Measurements from ENCODE around the gene TMEM81. TPM values are rescaled to one million over a fixed set of nuclear protein-coding genes. Genes with fewer than 3 reads are reported as not detected.

The TMEM81 gene
- total RNA-seq, 1 experiment from 2014 or later, result 4.2 TPM

DNA sequence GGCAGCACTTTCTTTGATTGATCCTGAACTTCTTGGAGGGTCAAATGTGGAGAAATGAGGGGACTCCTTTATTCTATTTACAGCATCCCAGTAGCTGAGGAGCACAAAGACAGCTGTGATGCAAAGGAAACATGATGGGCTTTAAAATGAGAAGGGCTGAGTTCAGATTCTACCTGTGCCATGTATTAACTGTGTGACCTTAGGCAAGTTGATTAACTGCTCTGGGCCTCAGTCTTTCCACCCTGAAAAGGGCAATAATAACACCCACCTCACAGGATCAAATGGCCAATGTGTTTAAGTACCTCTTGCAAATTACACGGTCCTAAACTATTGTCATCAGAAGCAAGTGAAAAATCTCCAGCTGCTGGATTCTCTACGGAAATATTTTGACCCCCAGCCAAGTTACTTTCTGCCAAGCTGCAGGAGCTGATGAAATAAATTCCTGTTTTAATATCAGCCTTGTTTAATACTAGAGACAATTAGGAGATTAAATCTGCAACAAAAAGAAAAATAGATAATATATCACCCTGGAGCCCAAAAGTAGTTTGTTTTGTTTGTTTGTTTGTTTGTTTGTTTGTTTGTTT is 15.7 kb downstream of the TMEM81 start:
- POLR2A ChIA-PET, result interaction anchor here (0.6 to 0.7 kb wide), 2 partner anchors 181 to 1386 kb away, joined by 3 read pairs; no protein-coding TSS in a partner anchor

DNA sequence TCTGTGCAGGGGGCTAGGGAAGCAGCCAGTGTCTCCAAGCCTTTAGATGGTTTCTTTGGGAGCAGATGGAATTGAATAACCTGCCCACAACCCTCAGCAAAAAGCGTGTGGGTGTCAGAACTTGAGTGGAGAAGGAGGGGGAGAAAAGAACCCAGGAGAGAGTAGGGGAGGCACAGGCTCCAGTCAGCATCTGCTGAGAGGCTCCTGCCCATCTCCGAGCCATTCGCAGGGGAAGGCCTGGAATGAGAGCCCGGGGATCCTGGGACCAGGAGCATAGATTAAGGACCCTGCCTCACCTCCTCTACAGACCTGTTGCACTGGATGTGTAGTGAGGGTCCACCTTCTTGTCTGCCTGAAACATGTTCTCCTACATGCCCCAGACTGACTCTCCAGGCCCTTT is 16.3 kb downstream of the TMEM81 start:
- BruUV-seq (replicated peaks), result no TSS peak
- Mint-ChIP-seq H3K9me3 (ENCODE audit: unreplicated experiment) (no peaks in the 10 kb centered on the region), H3K27ac (ENCODE audit: low read depth, unreplicated experiment) (no peak overlapping the region), H3K4me1 (ENCODE audit: insufficient read depth, unreplicated experiment) (peaks cover 12% of the 10 kb centered on the region), H3K4me3 (ENCODE audit: unreplicated experiment) (no peak overlapping the region), H3K27me3 (ENCODE audit: insufficient read depth, unreplicated experiment) (no peaks in the 10 kb centered on the region), H3K36me3 (ENCODE audit: insufficient read depth, unreplicated experiment) (no peaks in the 10 kb centered on the region)
- DNase-seq (ENCODE audit: unreplicated experiment), result no peak
- POLR2A ChIA-PET, result interaction anchor here (0.6 to 0.7 kb wide), 2 partner anchors 54 to 181 kb away, joined by 3 to 4 read pairs; partner anchors contain the start of gene RBBP5
- intact Hi-C loops (cut with micrococcal nuclease), result no loop called here
- CTCF ChIA-PET, result interaction anchor here (0.6 to 2.9 kb wide), 5 partner anchors 13 to 390 kb away, joined by 3 to 14 read pairs (median 4); no protein-coding TSS in a partner anchor
- TF ChIP-seq, protein P1, sequence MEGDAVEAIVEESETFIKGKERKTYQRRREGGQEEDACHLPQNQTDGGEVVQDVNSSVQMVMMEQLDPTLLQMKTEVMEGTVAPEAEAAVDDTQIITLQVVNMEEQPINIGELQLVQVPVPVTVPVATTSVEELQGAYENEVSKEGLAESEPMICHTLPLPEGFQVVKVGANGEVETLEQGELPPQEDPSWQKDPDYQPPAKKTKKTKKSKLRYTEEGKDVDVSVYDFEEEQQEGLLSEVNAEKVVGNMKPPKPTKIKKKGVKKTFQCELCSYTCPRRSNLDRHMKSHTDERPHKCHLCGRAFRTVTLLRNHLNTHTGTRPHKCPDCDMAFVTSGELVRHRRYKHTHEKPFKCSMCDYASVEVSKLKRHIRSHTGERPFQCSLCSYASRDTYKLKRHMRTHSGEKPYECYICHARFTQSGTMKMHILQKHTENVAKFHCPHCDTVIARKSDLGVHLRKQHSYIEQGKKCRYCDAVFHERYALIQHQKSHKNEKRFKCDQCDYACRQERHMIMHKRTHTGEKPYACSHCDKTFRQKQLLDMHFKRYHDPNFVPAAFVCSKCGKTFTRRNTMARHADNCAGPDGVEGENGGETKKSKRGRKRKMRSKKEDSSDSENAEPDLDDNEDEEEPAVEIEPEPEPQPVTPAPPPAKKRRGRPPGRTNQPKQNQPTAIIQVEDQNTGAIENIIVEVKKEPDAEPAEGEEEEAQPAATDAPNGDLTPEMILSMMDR (IDR thresholded peaks at IDR 0.05; ENCODE audit: unreplicated experiment), result no peak

More for the DNA sequence above, 15.7 kb downstream of the TMEM81 start:
- Mint-ChIP-seq H3K27ac (ENCODE audit: low read depth, unreplicated experiment) (no peak overlapping the region), H3K4me1 (ENCODE audit: insufficient read depth, unreplicated experiment) (peaks cover 18% of the 10 kb centered on the region), H3K9me3 (ENCODE audit: unreplicated experiment) (no peaks in the 10 kb centered on the region), H3K4me3 (ENCODE audit: unreplicated experiment) (no peak overlapping the region), H3K36me3 (ENCODE audit: insufficient read depth, unreplicated experiment) (no peaks in the 10 kb centered on the region), H3K27me3 (ENCODE audit: insufficient read depth, unreplicated experiment) (no peaks in the 10 kb centered on the region)
- CTCF ChIA-PET, result interaction anchor here (0.6 to 2.9 kb wide), 5 partner anchors 13 to 79 kb away, joined by 3 to 14 read pairs (median 4); no protein-coding TSS in a partner anchor
- TF ChIP-seq, protein P1 (IDR thresholded peaks at IDR 0.05; ENCODE audit: unreplicated experiment), result no peak
- intact Hi-C loops (cut with micrococcal nuclease), result no loop called here
- BruUV-seq (replicated peaks), result no TSS peak
- no peak for DNase-seq (ENCODE audit: unreplicated experiment)

DNA sequence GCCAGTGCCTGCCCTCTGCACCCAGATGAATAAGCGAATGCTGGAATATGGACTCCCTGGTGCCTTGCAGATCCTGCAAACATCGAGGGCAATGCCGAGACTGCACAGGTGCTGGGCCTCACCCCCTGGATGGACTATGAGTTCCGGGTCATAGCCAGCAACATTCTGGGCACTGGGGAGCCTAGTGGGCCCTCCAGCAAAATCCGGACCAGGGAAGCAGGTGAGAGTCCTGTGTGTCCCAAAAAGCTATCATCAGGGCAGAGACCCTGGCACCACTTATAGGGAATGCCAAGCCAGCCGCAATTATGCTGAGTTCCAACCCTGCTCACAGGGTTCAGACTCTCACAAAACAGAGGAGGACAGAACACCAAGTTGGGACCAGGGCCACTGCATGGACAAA is 17.2 kb downstream of the TMEM81 start:
- Mint-ChIP-seq H3K27me3 (ENCODE audit: insufficient read depth, unreplicated experiment) (no peaks in the 10 kb centered on the region), H3K4me3 (ENCODE audit: unreplicated experiment) (no peak overlapping the region), H3K36me3 (ENCODE audit: insufficient read depth, unreplicated experiment) (no peaks in the 10 kb centered on the region), H3K4me1 (ENCODE audit: insufficient read depth, unreplicated experiment) (peaks cover 5% of the 10 kb centered on the region), H3K9me3 (ENCODE audit: unreplicated experiment) (no peaks in the 10 kb centered on the region), H3K27ac (ENCODE audit: low read depth, unreplicated experiment) (no peak overlapping the region)
- TF ChIP-seq, protein P1 (IDR thresholded peaks at IDR 0.05; ENCODE audit: unreplicated experiment), result no peak
- CTCF ChIA-PET, result interaction anchor here (0.8 to 2.2 kb wide), 4 partner anchors 10 to 80 kb away, joined by 3 to 11 read pairs (median 8); no protein-coding TSS in a partner anchor
- POLR2A ChIA-PET, result interaction anchor here (0.7 kb wide), 1 partner anchor 55 kb away, joined by 4 read pairs; the partner anchor contains the start of gene RBBP5
- intact Hi-C loops (cut with micrococcal nuclease), result no loop called here
- DNase-seq (ENCODE audit: unreplicated experiment), result no peak
- no TSS peak for BruUV-seq (replicated peaks)

DNA sequence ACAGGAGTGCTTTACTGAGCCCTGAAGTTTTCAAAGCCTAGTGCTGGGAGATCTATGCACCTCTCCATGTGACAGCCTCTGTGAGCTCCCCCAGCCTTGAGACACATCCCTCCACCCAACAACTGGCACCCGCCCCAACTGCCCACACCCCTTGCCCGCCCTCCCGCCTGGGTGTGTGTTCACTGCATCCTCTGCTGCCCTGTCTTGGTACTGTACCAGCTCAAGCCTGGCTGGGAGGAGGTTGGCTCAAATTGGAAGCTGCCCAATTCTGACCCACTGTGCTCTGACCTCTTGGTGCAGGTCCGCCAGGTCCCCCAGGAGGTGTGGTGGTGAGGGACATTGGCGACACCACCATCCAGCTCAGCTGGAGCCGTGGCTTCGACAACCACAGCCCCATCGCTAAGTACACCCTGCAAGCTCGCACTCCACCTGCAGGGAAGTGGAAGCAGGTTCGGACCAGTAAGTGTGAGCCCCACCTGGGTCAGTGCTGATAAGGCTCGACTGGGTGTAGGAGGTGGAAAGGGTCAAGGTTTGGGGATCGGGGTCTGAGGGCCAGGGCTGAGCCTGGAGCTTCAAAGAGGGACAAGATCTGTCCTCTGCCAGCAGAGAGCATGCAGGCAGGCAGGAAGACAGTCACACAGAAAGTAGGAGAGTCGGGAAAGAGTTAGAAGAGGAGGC is 18.0 kb downstream of the TMEM81 start:
- H3K9me3 Mint-ChIP-seq (ENCODE audit: unreplicated experiment), result no peaks in the 10 kb centered on the region
- no peak overlapping the region for H3K4me3 Mint-ChIP-seq (ENCODE audit: unreplicated experiment)
- no peak overlapping the region for H3K27ac Mint-ChIP-seq (ENCODE audit: low read depth, unreplicated experiment)
- no peaks in the 10 kb centered on the region for H3K36me3 Mint-ChIP-seq (ENCODE audit: insufficient read depth, unreplicated experiment)
- ChIA-PET CTCF (interaction anchor here (0.6 to 2.2 kb wide), 16 partner anchors 8 to 1463 kb away, joined by 3 to 11 read pairs (median 4); no protein-coding TSS in a partner anchor), POLR2A (interaction anchor here (0.6 to 1.0 kb wide), 2 partner anchors 13 to 154 kb away, joined by 3 read pairs; no protein-coding TSS in a partner anchor)
- no peaks in the 10 kb centered on the region for H3K27me3 Mint-ChIP-seq (ENCODE audit: insufficient read depth, unreplicated experiment)
- DNase-seq (ENCODE audit: unreplicated experiment), result peak; percentile 49
- TF ChIP-seq, protein P1 (IDR thresholded peaks at IDR 0.05; ENCODE audit: unreplicated experiment), result peak; percentile 46
- H3K4me1 Mint-ChIP-seq (ENCODE audit: insufficient read depth, unreplicated experiment), result peaks cover 5% of the 10 kb centered on the region
- intact Hi-C loops (cut with micrococcal nuclease), result no loop called here
- no TSS peak for BruUV-seq (replicated peaks)

All from MCF 10A (cell line).